Right lobe of liver (tissue), 6 donors: Measurements from ENCODE around the gene TNFRSF6B. TPM values are rescaled to one million over a fixed set of nuclear protein-coding genes. Genes with fewer than 3 reads are reported as not detected.
A peak's percentile ranks its signal among the peaks of the same experiment; 100 is the strongest.

Experiments
- ATAC-seq, 4 donors: fragments of 200-7000 bp; cut with Tn5 transposase; one replicate each; pipeline ENCODE4 v1.9.1; 2020; ENCODE audit warnings: mild to moderate bottlenecking in 4 of 4, moderate library complexity in 4 of 4
- DNase-seq, 3 donors: peaks; one replicate each; pipeline ENCODE4 v3.0.0-alpha.2; 2020
- H3K27ac ChIP-seq, 3 donors: fragments of 200-600 bp; one replicate each; pipeline ENCODE4 v1.8.0; 2022
- H3K27me3 ChIP-seq, 2 donors: fragments of 200-600 bp; one replicate each; pipeline ENCODE4 v1.8.0; 2022
- H3K36me3 ChIP-seq, 4 donors: fragments of 200-600 bp; sonication (generic) in 1 of 4; one replicate each; pipeline versions ENCODE4 v1.5.1 to v1.8.0; 2017 to 2022; ENCODE audit warnings: control low read depth in 1 of 4
- H3K4me1 ChIP-seq, 4 donors: fragments of 200-600 bp; sonication (generic) in 1 of 4; one replicate each; pipeline versions ENCODE4 v1.5.1 to v1.8.0; 2017 to 2022; ENCODE audit warnings: control low read depth in 1 of 4
- H3K4me3 ChIP-seq, 3 donors: fragments of 200-600 bp; one replicate each; pipeline ENCODE4 v1.8.0; 2022
- H3K9me3 ChIP-seq, 4 donors: fragments of 200-600 bp; sonication (generic) in 1 of 4; one replicate each; pipeline versions ENCODE4 v1.5.1 to v1.8.0; 2017 to 2022; ENCODE audit warnings: control low read depth in 1 of 4
- POLR2A ChIP-seq: fragments of 450-650 bp; IDR thresholded peaks from one replicate; pipeline ENCODE4 v1.6.1; 2017; ENCODE audit warnings: antibody characterized with exemption, mild to moderate bottlenecking
- WGBS: methylation state at CpG from one replicate; pipeline ENCODE4 v1.1.6; 2018; ENCODE audit warnings: low coverage, low lambda C conversion rate; ENCODE audit not compliant: insufficient coverage; ENCODE audit errors: missing lambda C conversion rate; 5-methylcytosine and 5-hydroxymethylcytosine counted together
- intact Hi-C, 2 donors: fragments of 100-400 bp; cut with DNase I; formaldehyde crosslinking; loops; one replicate each; pipeline versions ENCODE4 v1.11.2 to v1.14.1; 2022
- total RNA-seq, 6 experiments: library from RNA; depleted of rRNA in 2 of 6; stranded (reverse); fragments of >200 nt in 2 of 6; fragmentation: NEBNext Ultra II Directional in 3 of 6; extraction: Animal tissue kit (Norgen Biotek cat#: 25700) in 3 of 6; gene quantifications; one replicate each; pipeline versions ENCODE4 v1.1.0 to v1.2.4, GENCODE V29; 2016 to 2023
- TF ChIP-seq, protein P1 (sequence below), 4 donors: fragments of 200-600 bp in 3 of 4; fragments of 450-650 bp in 1 of 4; IDR thresholded peaks; one replicate each; pipeline versions ENCODE4 v1.5.1 to v1.8.0; 2016 to 2022; ENCODE audit warnings: antibody characterized with exemption in 4 of 4, mild to moderate bottlenecking in 2 of 4
- donor health status: DM: no; HTN: yes; CAD: no.
- donor health status: DM: no; HTN: no; CAD: no.
- donor health status: DM: no; HTN: no; CAD: no.
- donor health status: DM: no; HTN: yes; CAD: no.
- donor health status: DM: no; HTN: yes; CAD: no.

The TNFRSF6B gene
- total RNA-seq, 6 experiments from 2014 or later, result 0.56 to 1.0 (median 0.62) TPM; not detected in 3

DNA sequence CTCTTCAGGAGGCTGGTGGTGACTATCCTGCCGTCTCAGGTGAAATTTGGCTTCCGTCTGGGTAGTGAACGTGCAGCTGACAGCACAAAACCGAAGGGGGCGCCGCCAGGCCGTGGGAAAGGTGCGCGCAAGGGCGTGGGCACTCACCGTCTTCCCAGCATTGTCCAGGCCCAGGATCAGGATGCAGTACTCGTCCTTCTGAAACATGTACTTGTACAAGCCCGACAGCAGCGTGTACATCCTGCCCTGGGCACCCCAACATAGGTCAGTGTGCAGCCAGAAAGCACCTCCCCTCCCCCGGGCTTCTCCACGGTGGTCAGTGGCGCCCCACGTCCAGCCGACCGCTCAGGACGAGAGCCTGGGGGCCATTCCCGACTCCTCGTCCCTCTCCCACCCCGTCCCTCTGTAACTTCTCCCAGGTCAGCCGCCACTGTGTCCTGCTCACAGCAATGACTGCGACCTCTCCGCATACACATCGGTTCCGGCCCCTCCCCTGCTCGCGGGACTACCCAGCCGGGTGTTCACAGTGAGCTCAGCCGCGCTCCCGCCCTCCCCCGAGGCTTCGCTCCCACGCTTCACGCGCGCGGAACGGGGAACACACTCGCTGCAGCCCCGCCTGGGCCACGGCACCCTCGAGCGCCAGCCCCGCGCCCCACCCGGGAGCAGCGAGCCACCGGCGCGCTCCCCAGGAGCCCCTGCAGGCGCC lies 10.6 kb downstream of the TNFRSF6B start:
- Histone ChIP-seq H3K27me3 (no peaks in the 10 kb centered on the region), H3K36me3 (peaks cover 0 to 24% (median 9%) of the 10 kb centered on the region in 4 donors), H3K4me3 (peak overlapping the region; percentile 98 to 99 (median 99)), H3K4me1 (peaks cover 0 to 18% (median 4%) of the 10 kb centered on the region in 4 donors), H3K9me3 (no peaks in the 10 kb centered on the region), H3K27ac (peak overlapping the region; percentile 67 to 86 (median 79))
- peak; percentile 73 to 77 (median 74) for DNase-seq
- intact Hi-C loops, result no loop called here
- peak; percentile 58 to 74 (median 70) for ATAC-seq
- under 1% methylated on average over 16 of the region's 56 CpGs for WGBS
- no peak for TF ChIP-seq POLR2A
- TF ChIP-seq, protein P1, sequence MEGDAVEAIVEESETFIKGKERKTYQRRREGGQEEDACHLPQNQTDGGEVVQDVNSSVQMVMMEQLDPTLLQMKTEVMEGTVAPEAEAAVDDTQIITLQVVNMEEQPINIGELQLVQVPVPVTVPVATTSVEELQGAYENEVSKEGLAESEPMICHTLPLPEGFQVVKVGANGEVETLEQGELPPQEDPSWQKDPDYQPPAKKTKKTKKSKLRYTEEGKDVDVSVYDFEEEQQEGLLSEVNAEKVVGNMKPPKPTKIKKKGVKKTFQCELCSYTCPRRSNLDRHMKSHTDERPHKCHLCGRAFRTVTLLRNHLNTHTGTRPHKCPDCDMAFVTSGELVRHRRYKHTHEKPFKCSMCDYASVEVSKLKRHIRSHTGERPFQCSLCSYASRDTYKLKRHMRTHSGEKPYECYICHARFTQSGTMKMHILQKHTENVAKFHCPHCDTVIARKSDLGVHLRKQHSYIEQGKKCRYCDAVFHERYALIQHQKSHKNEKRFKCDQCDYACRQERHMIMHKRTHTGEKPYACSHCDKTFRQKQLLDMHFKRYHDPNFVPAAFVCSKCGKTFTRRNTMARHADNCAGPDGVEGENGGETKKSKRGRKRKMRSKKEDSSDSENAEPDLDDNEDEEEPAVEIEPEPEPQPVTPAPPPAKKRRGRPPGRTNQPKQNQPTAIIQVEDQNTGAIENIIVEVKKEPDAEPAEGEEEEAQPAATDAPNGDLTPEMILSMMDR (IDR thresholded peaks at IDR 0.05), result peak; percentile 40 to 57 (median 51)

DNA sequence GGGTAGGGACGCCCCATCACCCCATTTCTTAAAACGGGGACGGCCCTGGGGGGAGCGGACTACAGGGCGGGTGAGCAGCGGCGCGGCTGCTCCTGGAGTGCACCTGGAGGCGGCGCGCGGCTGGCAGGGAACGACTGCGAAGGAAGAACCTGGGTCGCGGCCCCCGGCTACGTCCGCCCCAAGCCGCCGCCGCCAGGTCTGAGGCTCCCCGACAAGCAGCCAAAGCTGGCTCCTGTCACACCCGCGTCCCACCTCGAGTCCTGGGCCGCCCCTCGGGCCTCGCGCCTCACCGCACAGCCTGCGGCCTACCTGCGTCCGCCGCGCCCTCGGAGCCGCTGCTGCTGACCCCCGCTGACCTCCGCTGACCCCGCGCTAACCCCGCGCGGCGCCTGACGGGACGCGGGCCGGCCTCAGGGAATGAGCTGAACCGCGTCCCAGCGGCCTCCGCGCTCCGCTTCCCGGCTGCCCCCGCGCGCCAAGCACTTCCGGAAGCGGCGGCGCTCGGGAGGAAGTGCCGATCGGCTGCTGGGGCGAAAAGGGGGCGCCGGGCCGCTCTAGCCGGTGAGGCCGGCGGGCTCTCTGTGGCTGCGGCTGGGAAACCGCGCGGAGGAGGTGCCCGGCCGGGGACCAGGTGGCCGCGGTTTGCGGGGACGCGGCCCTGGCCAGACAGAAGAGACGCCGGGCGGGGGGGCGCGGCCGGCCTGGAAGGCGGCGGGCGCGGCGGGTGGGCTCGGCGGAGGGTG lies 11.3 kb downstream of the TNFRSF6B start, which contains the start of the genes ARFRP1 and ZGPAT:
ARFRP1 (minus strand) TSS at position 419 of the 743 bp plus-strand sequence. CDS start 885 bp downstream, outside the sequence.
ZGPAT (plus strand) TSS at position 482 of the 743 bp plus-strand sequence. CDS start 542 bp downstream, outside the sequence.
- DNase-seq (peak; percentile 93 to 95 (median 95)), ATAC-seq (peak; percentile 91 to 96 (median 93))
- TF ChIP-seq POLR2A, result peak; percentile 33
- TF ChIP-seq, protein P1 (IDR thresholded peaks at IDR 0.05), result no peak
- Histone ChIP-seq H3K4me1 (peaks cover 0 to 18% (median 4%) of the 10 kb centered on the region in 4 donors), H3K36me3 (peaks cover 0 to 24% (median 9%) of the 10 kb centered on the region in 4 donors), H3K9me3 (no peaks in the 10 kb centered on the region), H3K4me3 (peak within 1 kb of the TSS; percentile 98 to 99 (median 99)), H3K27me3 (no peaks in the 10 kb centered on the region), H3K27ac (peak within 1 kb of the TSS; percentile 67 to 86 (median 79))
- no CpG with 5 or more reads among the region's 98 CpGs for WGBS
- intact Hi-C loops, result no loop called here

DNA sequence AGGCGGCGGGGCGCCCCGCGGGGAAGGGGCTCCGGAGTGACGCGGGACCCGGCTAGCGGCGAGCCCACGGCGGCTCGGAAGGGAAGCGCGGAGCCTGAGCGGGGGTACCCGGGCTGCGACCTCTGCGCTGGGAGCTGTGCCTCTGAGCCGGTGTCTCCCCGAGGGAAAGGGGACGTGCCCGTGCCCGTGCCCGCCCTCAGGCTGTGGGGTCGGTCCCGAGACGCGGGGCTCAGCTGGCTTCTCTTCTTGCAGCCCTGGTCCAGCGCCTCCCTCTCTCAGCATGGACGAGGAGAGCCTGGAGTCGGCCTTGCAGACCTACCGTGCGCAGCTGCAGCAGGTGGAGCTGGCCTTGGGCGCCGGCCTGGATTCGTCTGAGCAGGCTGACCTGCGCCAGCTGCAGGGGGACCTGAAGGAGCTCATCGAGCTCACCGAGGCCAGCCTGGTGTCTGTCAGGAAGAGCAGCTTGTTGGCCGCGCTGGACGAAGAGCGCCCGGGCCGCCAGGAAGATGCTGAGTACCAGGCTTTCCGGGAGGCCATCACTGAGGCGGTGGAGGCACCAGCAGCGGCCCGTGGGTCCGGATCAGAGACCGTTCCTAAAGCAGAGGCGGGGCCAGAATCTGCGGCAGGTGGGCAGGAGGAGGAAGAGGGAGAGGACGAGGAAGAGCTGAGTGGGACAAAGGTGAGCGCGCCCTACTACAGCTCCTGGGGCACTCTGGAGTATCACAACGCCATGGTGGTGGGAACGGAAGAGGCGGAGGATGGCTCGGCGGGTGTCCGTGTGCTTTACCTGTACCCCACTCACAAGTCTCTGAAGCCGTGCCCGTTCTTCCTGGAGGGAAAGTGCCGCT lies 12.1 kb downstream of the TNFRSF6B start:
- Histone ChIP-seq H3K36me3 (peaks cover 0 to 24% (median 9%) of the 10 kb centered on the region in 4 donors), H3K27ac (peak overlapping the region in 2 of 3 donors; percentile 79 to 86), H3K9me3 (no peaks in the 10 kb centered on the region), H3K4me3 (peak overlapping the region; percentile 98 to 99 (median 99)), H3K27me3 (no peaks in the 10 kb centered on the region), H3K4me1 (peaks cover 0 to 18% (median 4%) of the 10 kb centered on the region in 4 donors)
- no peak for ATAC-seq
- DNase-seq, result peak; percentile 28 to 61 (median 56)
- intact Hi-C loops, result no loop called here
- TF ChIP-seq, protein P1 (IDR thresholded peaks at IDR 0.05), result no peak
- TF ChIP-seq POLR2A, result no peak
- WGBS, result 26% methylated on average over 19 of the region's 67 CpGs

DNA sequence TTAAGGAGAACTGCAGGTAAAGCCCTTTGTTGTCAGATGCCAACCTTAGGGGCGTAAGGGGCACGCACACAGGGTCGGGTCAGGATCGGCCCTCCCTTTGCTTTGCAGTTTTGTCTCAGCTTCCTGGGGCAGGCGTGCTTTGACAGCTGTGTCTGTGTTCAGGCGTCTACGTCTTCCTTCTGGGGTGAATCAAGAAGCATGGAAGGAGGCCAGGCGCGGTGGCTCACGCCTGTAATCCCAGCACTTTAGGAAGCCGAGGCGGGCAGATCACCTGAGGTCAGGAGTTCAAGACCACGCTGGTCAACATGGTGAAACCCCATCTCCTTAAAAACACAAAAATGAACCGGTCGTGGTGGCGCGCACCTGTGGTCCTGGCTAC lies 12.7 kb downstream of the TNFRSF6B start:
- WGBS, result 82% methylated on average over 9 of the region's 17 CpGs
- no peak for ATAC-seq
- DNase-seq, result peak in 2 of 3 donors; percentile 14 to 32
- H3K4me3 ChIP-seq, result no peak overlapping the region
- H3K27ac ChIP-seq, result no peak overlapping the region
- H3K36me3 ChIP-seq, result peaks cover 0 to 23% (median 8%) of the 10 kb centered on the region in 4 donors
- H3K4me1 ChIP-seq, result peaks cover 0 to 18% (median 4%) of the 10 kb centered on the region in 4 donors
- TF ChIP-seq, protein P1 (IDR thresholded peaks at IDR 0.05), result no peak
- no peak for TF ChIP-seq POLR2A
- no peaks in the 10 kb centered on the region for H3K27me3 ChIP-seq
- no peaks in the 10 kb centered on the region for H3K9me3 ChIP-seq
- intact Hi-C loops, result no loop called here
